ENCODE data around the gene KLF9. TPM values are rescaled to one million over a fixed set of nuclear protein-coding genes. Genes with fewer than 3 reads are reported as not detected.
A peak's percentile ranks its signal among the peaks of the same experiment; 100 is the strongest.

KLF9 gene
- polyA plus RNA-seq, 1 of the 3 experiments (the other 2 are of a cell fraction) = 5.8 TPM

DNA sequence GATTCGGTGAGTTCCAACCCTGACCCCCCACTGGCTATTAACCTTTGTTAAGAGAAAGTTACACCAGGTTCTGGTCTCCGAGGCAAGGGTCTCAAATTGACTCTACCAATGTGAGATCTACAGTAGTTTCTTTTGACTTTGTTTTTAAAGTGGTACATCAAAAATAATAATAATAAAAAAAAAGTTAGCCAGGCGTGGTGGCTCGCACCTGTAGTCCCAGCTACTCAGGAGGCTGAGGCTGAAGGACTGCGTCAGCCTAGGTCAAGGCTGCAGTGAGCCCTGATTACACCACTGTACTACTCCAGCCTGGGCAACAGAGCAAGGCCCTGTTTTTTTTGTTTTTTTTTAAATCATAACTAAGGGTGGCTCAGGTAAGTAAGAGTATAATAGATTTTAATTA lies 1.0 kb upstream of the KLF9 start:
- Histone ChIP-seq H3K9me3 (no peaks in the 10 kb centered on the region), H3K9ac (no peak overlapping the region), H4K20me1 (ENCODE audit: insufficient read depth) (peaks cover 16% of the 10 kb centered on the region; the same call in 1 of the 2 replicates), H3K27me3 (ENCODE audit: insufficient read depth) (no peaks in the 10 kb centered on the region), H3K36me3 (replicated peaks in 1 of 2; ENCODE audit: control insufficient read depth in 1 of 2, insufficient read depth in 2 of 2, low read length in 1 of 2) (no peaks in the 10 kb centered on the region), H3F3A (replicated peaks; ENCODE audit: insufficient read depth) (peaks cover 40% of the 10 kb centered on the region), H3K4me1 (ENCODE audit: control insufficient read depth in 1 of 2, insufficient read depth in 2 of 2, low read depth in 1 of 2, low read length in 1 of 2) (peaks cover 12 to 25% of the 10 kb centered on the region in 2 experiments; a peak in 3 of 4 replicates), H3K9me2 (no peaks in the 10 kb centered on the region), H2AFZ (ENCODE audit: low read depth) (no peak overlapping the region), H3K4me2 (peak overlapping the region; percentile 74; the same call in 1 of the 2 replicates), H3K27ac (ENCODE audit: low read depth in 2 of 2, low read length in 1 of 2) (no peak overlapping the region; a peak in 1 of 4 replicates), H3K4me3 (ENCODE audit: low read depth in 2 of 2, low read length in 1 of 2) (no peak overlapping the region), H3K79me2 (ENCODE audit: insufficient read depth) (peaks cover 27% of the 10 kb centered on the region)
- POLR2A ChIA-PET = no interaction called here
- CTCF ChIA-PET = interaction anchor here (1.6 to 1.8 kb wide), 2 partner anchors 69 to 75 kb away, joined by 5 to 10 read pairs; no protein-coding TSS in a partner anchor
- DNase-seq = no peak
- 76% methylated on average over 5 of the region's 5 CpGs for WGBS (ENCODE audit: low lambda C conversion rate)
- TF ChIP-seq GABPA (IDR thresholded peaks at IDR 0.05; ENCODE audit: low read depth) (no peak), ZBTB33 (IDR thresholded peaks at IDR 0.05; ENCODE audit: borderline replicate concordance, low read depth) (no peak), GATA2 (CRISPR knock-in tag; IDR thresholded peaks at IDR 0.05) (no peak), MXI1 (IDR thresholded peaks at IDR 0.05; ENCODE audit: low read depth, low read length) (no peak), SMC3 (IDR thresholded peaks at IDR 0.05; ENCODE audit: low read depth, low read length) (no peak), SIN3A (IDR thresholded peaks at IDR 0.05; ENCODE audit: borderline replicate concordance, low read depth, low read length) (no peak), NRF1 (IDR thresholded peaks at IDR 0.05; ENCODE audit: low read depth, low read length) (no peak), FOXM1 (IDR thresholded peaks at IDR 0.05; ENCODE audit: low read depth) (no peak), YY1 (IDR thresholded peaks at IDR 0.05; ENCODE audit: low read depth) (no peak), RXRA (IDR thresholded peaks at IDR 0.05; ENCODE audit: borderline replicate concordance, low read depth) (no peak), FOSL2 (IDR thresholded peaks at IDR 0.05; ENCODE audit: borderline replicate concordance, low read depth) (no peak)
- TF ChIP-seq, protein P1, sequence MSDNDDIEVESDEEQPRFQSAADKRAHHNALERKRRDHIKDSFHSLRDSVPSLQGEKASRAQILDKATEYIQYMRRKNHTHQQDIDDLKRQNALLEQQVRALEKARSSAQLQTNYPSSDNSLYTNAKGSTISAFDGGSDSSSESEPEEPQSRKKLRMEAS (IDR thresholded peaks at IDR 0.05; ENCODE audit: low read depth) = no peak

DNA sequence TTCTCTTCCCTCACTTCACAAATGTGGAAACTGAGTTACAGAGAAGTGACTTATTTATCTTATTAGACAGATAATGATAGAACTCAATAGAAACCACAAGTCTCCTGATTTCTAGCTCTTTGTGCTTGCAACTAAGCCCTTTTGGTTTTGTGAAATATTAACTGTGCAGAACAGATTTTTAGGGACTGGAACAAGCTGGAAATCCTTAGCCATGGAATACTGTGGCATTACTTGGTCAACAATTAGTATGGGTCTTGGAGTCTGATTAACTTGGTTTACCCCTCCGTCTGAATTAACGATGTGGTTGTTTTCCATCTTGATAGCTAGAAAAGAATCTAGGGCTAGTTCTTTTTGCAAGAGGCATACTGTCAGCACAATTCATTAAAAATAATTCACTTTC lies 584 bp upstream of the KLF9 start:
- Histone ChIP-seq H3K4me3 (ENCODE audit: low read depth in 2 of 2, low read length in 1 of 2) (peak overlapping the region in 1 of 2 experiments; percentile 92; a peak in 2 of 4 replicates), H3K36me3 (replicated peaks in 1 of 2; ENCODE audit: control insufficient read depth in 1 of 2, insufficient read depth in 2 of 2, low read length in 1 of 2) (no peaks in the 10 kb centered on the region), H3F3A (replicated peaks; ENCODE audit: insufficient read depth) (peaks cover 39% of the 10 kb centered on the region), H3K9me2 (no peaks in the 10 kb centered on the region), H3K9me3 (no peaks in the 10 kb centered on the region), H3K27ac (ENCODE audit: low read depth in 2 of 2, low read length in 1 of 2) (peak overlapping the region; percentile 97 to 100; a peak in 3 of 4 replicates), H3K79me2 (ENCODE audit: insufficient read depth) (peaks cover 31% of the 10 kb centered on the region), H3K27me3 (ENCODE audit: insufficient read depth) (no peaks in the 10 kb centered on the region), H3K4me1 (ENCODE audit: control insufficient read depth in 1 of 2, insufficient read depth in 2 of 2, low read depth in 1 of 2, low read length in 1 of 2) (peaks cover 17 to 25% of the 10 kb centered on the region in 2 experiments; a peak in 3 of 4 replicates), H4K20me1 (ENCODE audit: insufficient read depth) (peaks cover 20% of the 10 kb centered on the region; the same call in 1 of the 2 replicates), H3K9ac (no peak overlapping the region; the same call in 1 of the 2 replicates), H2AFZ (ENCODE audit: low read depth) (no peak overlapping the region), H3K4me2 (peak overlapping the region; percentile 74)
- CTCF ChIA-PET = interaction anchor here (1.6 to 1.8 kb wide), 2 partner anchors 70 to 75 kb away, joined by 5 to 10 read pairs; no protein-coding TSS in a partner anchor
- TF ChIP-seq, protein P1 (IDR thresholded peaks at IDR 0.05; ENCODE audit: low read depth) = no peak
- TF ChIP-seq TAF1 (IDR thresholded peaks at IDR 0.05; ENCODE audit: borderline replicate concordance, low read depth, low read length) (no peak), SIN3A (IDR thresholded peaks at IDR 0.05; ENCODE audit: borderline replicate concordance, low read depth, low read length) (no peak), TEAD4 (IDR thresholded peaks at IDR 0.05; ENCODE audit: borderline replicate concordance, insufficient read depth) (no peak), GATA2 (CRISPR knock-in tag; IDR thresholded peaks at IDR 0.05) (no peak), EP300 (IDR thresholded peaks at IDR 0.05; ENCODE audit: borderline replicate concordance in 1 of 2, low read depth in 1 of 2, low read length in 1 of 2) (no peak), CHD2 (IDR thresholded peaks at IDR 0.05; ENCODE audit: low read length, partially characterized antibody) (no peak), TCF12 (IDR thresholded peaks at IDR 0.05) (no peak), MXI1 (IDR thresholded peaks at IDR 0.05; ENCODE audit: low read depth, low read length) (no peak), FOSL2 (IDR thresholded peaks at IDR 0.05; ENCODE audit: borderline replicate concordance, low read depth) (no peak), ELF1 (IDR thresholded peaks at IDR 0.05) (no peak), GABPA (IDR thresholded peaks at IDR 0.05; ENCODE audit: low read depth) (no peak), NFIC (IDR thresholded peaks at IDR 0.05; ENCODE audit: borderline replicate concordance) (no peak), PBX3 (IDR thresholded peaks at IDR 0.05) (no peak), JUND (IDR thresholded peaks at IDR 0.05) (no peak), RCOR1 (IDR thresholded peaks at IDR 0.05; ENCODE audit: low read length) (no peak)
- TF ChIP-seq, protein P2, sequence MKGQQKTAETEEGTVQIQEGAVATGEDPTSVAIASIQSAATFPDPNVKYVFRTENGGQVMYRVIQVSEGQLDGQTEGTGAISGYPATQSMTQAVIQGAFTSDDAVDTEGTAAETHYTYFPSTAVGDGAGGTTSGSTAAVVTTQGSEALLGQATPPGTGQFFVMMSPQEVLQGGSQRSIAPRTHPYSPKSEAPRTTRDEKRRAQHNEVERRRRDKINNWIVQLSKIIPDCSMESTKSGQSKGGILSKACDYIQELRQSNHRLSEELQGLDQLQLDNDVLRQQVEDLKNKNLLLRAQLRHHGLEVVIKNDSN (IDR thresholded peaks at IDR 0.05; ENCODE audit: borderline replicate concordance, low read depth) = no peak
- WGBS (ENCODE audit: low lambda C conversion rate) = 94% methylated on average over 2 of the region's 2 CpGs
- POLR2A ChIA-PET = interaction anchor here (1.1 kb wide), 1 partner anchor 187 kb away, joined by 5 read pairs; no protein-coding TSS in a partner anchor
- no peak for DNase-seq
